GM03348 (cell line): Measurements from ENCODE around the gene KCNH6.
A peak's percentile ranks its signal among the peaks of the same experiment; 100 is the strongest.

ENCODE experiments used
- DNase-seq: peaks from one replicate; pipeline ENCODE4 v3.0.0; 2012; ENCODE audit warnings: low spot score

KCNH6 gene

DNA sequence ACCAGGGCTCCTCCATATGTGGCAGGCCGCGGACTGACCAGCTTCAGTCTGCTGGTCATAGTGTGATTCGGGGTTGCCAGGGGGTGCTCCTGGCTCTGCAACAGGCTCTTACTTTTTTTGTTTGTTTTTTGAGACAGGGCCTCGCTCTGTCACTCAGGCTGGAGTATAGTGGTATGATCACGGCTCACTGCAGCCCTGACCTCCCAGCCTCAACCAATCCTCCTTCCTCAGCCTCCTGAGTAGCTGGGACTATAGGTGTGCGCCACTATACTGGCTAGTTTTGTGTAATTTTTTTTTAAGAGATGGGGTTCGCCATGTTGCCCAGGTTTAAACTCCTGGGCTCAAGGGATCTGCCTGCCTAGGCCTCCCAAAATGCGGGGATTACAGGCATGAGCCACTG lies 11.8 kb upstream of the KCNH6 start:
- DNase-seq = no peak

- no peak for DNase-seq
These were observed 10.8 kb upstream of the KCNH6 start for GRCh38 chr17:63512388-63512787.

- no peak for DNase-seq
These were observed 10.1 kb upstream of the KCNH6 start for GRCh38 chr17:63512896-63513644.

GRCh38 chr17:63514477-63514876 lies 8.7 kb upstream of the KCNH6 start:
- DNase-seq = no peak

- DNase-seq = no peak
These were observed 8.2 kb upstream of the KCNH6 start for GRCh38 chr17:63514974-63515373.

DNA sequence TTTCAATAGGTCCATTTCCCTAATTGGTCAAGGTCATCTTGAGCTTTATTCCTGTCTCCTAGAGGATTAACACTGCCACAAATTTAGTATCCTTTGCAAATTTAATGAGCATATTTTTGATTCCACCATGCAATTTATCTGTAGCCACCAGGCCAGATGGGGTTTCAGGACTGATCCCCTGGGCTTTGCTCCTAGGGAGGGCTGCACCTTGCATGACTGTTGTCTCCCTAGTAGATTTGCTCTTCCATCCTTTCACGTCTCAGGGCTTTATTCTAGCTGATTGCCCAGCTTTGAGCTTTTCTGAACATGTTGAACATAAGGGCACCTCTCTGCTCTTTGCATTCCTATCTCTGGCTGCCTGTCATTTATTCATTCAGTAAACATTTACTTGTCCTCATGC lies 7.7 kb upstream of the KCNH6 start:
- no peak for DNase-seq

DNA sequence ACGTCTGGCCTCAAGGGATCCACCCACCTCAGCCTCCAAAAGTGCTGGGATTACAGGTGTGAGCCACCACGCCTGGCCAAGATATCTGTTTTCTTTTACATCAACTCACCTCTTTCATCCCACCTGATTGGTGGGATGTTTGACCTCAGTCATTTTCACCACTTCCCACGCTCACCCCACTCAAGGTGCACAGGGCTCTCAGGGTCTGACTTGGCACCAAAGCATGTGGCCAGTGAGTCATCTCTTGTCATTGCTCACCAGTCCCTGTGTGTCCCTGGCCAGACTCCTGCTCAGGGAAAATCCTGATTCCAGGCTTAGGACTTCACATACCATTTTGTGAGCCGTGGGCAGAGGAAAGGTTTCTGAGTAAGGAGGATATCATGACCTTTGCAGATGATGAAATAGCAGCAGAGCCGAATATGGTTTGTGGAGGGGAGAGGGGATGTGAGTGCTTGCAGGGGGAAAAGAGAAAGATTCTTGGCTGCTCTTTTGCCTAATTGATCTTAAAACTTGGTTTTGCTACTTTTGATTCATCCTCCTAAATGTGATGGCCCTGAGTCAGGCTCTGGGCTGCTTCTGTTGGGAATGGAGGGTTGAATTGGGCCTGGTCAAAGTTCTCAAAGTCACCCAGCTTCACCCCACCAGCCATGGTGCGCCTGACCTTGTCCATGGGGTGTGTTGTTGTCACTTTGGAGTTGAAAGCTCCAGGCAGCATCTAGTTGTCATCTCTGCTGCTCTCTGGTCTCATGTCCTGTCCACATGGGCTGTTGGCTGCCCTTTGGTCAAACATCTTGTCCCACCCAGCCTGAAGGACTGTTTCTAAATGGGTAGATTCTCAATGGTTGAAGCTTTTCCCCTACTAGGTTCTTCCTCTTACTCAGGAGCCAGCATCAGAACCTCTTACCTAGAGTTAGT lies 6.0 kb upstream of the KCNH6 start:
- DNase-seq = peak; percentile 38

DNA sequence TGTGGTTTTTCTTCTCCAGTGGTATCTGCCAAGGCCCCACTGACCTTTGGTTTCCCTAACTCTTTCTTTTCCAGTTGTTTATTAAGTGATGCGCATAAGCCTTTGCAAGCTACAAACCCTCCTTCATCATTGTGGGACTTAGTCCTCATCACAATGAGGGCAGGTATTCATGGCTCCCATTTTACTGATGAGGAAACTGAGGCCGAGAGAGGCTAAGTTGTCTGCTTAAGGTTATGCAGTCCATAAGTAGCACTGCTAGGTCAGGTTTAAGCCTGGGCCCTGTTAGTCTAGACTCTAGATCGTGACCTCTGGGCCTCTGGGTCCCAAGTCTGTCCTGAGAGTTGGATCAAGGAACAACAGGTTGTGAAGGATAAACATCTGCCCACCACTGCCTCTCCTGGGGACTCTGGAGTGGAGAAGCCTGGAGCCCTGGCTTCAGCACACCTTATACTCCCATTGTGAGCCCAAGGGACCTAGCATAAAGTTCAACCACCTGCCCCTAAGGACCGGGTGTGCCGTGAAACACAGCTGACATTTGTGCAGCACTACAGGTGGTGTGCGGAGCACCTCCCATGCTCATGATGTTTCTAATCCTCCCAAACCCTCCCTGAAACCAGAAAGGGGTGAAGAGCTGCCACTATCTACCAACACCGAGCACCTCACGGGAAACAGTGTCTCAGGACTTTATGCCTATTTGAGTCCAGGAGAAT lies 5.2 kb upstream of the KCNH6 start:
- no peak for DNase-seq

GRCh38 chr17:63519116-63519881 lies 3.9 kb upstream of the KCNH6 start:
- DNase-seq = no peak

DNA sequence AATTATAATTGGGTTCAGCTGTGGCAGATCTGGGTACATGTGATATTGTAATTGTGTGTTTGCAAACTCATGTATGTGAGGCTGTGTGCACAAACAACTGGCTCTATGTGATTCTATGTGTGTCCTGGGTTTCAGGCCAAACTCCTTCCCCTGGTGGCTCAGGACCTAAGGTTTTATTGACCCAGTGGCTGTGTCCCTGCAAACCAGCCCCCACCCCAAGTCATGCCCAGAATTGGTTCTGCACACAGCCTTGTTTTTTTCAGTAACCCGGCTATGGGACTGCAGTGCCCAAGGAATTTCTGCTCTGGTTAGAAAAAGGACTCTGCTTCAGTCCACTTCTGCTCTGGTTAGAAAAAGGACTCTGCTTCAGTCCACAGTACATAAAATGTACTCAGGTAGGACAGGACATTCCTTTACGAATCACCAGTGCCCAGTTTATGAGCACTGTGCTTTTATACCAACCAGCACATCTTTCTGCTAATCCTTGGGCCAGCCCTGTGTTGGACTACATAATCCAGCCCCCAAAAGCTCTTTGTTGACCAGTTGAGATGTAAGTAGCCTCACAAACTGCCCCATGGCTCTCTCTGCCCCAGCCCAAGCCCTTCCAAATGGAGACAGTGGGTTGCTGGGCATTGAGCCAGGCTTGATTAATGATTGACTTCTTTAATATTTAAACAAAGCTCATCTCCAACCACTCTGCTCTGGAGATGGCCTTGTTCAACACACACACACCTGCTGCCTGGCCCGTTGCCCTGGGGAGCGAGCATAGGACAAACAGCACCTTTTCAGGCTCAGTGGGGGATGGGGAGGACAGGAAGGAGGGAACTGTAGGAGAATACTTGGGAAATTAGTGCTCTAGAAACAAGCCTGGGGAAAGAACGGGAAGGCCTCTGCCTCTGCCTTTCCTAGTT lies 2.9 kb upstream of the KCNH6 start:
- DNase-seq = no peak

- DNase-seq = no peak
These were observed 893 bp downstream of the KCNH6 start for GRCh38 chr17:63524051-63524450.

GRCh38 chr17:63525190-63525946 lies 2.2 kb downstream of the KCNH6 start:
- DNase-seq = no peak

GRCh38 chr17:63526861-63527260 lies 3.7 kb downstream of the KCNH6 start:
- DNase-seq = no peak

GRCh38 chr17:63528183-63528582 lies 5.0 kb downstream of the KCNH6 start:
- DNase-seq = no peak

- DNase-seq = no peak
These were observed 6.8 kb downstream of the KCNH6 start for GRCh38 chr17:63529711-63530556.

DNA sequence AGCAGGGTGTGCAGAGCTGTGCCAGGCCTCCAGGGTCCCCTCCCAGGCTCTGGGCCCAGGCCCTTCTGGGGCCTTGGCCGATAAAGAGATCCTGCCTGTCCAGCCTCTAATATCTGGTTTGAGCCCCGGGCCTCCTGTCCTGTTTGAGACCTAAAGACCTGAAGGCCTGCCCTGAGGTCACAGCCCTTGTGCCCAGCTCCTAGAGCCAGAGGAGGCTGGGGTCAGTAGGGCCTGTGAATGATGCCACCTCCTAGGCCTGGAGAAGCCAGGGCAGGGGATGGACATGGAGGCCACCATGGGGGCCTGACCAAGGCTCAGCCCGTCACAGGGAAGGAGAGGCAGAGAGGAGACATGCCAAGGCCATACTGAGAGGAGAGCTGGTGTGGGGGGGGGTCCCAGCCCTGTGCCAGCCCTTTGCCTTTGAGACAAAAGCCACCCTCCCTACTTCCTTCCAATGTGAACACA lies 7.4 kb downstream of the KCNH6 start:
- no peak for DNase-seq

DNA sequence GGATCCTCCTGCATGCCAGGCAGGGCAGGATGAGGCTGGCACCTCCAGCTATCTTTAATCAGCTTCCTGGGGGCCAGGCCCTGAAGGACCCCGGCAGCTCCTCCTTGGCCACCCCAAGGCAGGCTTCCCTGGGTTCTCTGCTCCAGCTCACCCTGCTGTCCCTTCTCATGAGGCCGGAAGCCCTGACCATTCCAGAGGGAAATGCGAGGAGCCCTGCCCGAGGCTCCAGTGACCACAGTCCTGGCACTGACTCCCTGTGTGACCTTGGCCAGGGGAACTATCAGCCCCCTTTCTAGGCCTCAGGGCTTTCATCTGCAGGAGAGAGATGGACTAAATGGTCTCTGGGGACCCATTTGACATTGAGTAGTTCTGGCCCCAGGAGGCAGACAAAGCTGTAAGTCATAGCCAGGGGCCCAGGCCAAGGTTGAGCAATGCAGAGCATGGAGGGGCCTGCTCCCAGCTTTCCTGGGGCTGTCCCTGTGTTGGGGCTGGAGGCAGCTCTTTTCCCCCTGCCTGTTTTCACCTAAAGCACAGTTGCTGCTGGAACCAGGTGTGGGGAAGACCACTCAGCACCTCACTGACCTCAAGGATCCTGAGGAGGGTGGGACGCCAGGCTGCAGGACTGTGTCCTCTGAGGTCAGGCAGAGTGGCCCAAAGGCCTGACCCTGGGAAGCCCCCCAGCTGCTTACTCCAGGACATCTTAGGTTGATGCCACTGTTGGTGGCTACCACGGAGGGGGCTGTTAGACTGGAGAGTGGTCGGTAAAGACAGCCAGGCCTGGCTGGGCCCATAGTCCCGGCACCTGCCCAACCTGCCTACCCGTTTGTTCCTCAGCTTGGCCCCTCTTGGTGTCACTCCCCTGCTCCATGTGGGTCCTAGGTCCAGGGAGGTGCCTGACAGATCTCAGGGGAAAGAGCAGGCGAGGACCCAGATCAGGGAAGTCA lies 8.1 kb downstream of the KCNH6 start:
- no peak for DNase-seq
